Measurements from ENCODE around the gene MAP4K3. TPM values are rescaled to one million over a fixed set of nuclear protein-coding genes. Genes with fewer than 3 reads are reported as not detected.
A peak's percentile ranks its signal among the peaks of the same experiment; 100 is the strongest.

MAP4K3 gene
- total and polyA plus RNA-seq, 9 donors = 24.9 to 43.2 (median 28.3) TPM

GRCh38 chr2:39320162-39320561, 116.9 kb downstream of the MAP4K3 start:
- no peak overlapping the region for H3K27ac ChIP-seq (ENCODE audit: low read length)
- no peak for DNase-seq
- no peaks in the 10 kb centered on the region for H3K36me3 ChIP-seq (ENCODE audit: control insufficient read depth, insufficient read depth, low read length)
- no peak overlapping the region for H3K4me3 ChIP-seq (ENCODE audit: low read length)
- no peaks in the 10 kb centered on the region for H3K27me3 ChIP-seq (ENCODE audit: control insufficient read depth, insufficient read depth, low read length)
- no peaks in the 10 kb centered on the region for H3K9me3 ChIP-seq (replicated peaks; ENCODE audit: control insufficient read depth, low read depth, low read length)
- WGBS (ENCODE audit: insufficient coverage) = no CpG with 5 or more reads among the region's 4 CpGs
- H3K4me1 ChIP-seq (ENCODE audit: control insufficient read depth, insufficient read depth, low read length) = no peaks in the 10 kb centered on the region

GRCh38 chr2:39313575-39313974, 123.5 kb downstream of the MAP4K3 start:
- DNase-seq = no peak
- Histone ChIP-seq H3K36me3 (ENCODE audit: control insufficient read depth, insufficient read depth, low read length) (peaks cover 19% of the 10 kb centered on the region), H3K4me3 (ENCODE audit: low read length) (no peak overlapping the region), H3K27me3 (ENCODE audit: control insufficient read depth, insufficient read depth, low read length) (no peaks in the 10 kb centered on the region), H3K27ac (ENCODE audit: low read length) (no peak overlapping the region), H3K9me3 (replicated peaks; ENCODE audit: control insufficient read depth, low read depth, low read length) (no peaks in the 10 kb centered on the region), H3K4me1 (ENCODE audit: control insufficient read depth, insufficient read depth, low read length) (no peaks in the 10 kb centered on the region)
- WGBS (ENCODE audit: insufficient coverage) = 100% methylated on average over 1 of the region's 4 CpGs

- DNase-seq = peak; percentile 4
- no peaks in the 10 kb centered on the region for H3K9me3 ChIP-seq (replicated peaks; ENCODE audit: control insufficient read depth, low read depth, low read length)
- no peak overlapping the region for H3K27ac ChIP-seq (ENCODE audit: low read length)
- peaks cover 22% of the 10 kb centered on the region for H3K36me3 ChIP-seq (ENCODE audit: control insufficient read depth, insufficient read depth, low read length)
- no peaks in the 10 kb centered on the region for H3K27me3 ChIP-seq (ENCODE audit: control insufficient read depth, insufficient read depth, low read length)
- H3K4me1 ChIP-seq (ENCODE audit: control insufficient read depth, insufficient read depth, low read length) = no peaks in the 10 kb centered on the region
- no peak overlapping the region for H3K4me3 ChIP-seq (ENCODE audit: low read length)
- 100% methylated on average over 1 of the region's 2 CpGs for WGBS (ENCODE audit: insufficient coverage)
These were observed 125.6 kb downstream of the MAP4K3 start for GRCh38 chr2:39311469-39311868.

DNA sequence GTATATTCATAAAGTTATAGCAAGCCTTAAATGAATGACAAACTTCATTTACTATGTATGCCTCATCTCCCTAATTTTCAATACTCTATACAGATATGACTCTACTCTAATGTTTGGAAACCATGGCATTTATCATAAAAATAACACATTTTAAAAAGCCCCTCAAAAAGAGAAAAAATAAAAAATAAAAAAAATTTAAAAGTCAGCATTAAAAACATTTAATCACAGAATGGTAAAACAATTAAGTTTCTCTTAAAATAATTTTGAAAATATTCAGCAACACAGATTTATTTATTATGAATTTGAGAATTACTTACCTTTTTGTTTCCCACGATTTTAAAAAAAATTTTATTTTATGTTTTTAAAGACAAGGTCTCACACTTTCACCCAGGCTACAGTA, 128.3 kb downstream of the MAP4K3 start:
- Histone ChIP-seq H3K4me1 (ENCODE audit: control insufficient read depth, insufficient read depth, low read length) (no peaks in the 10 kb centered on the region), H3K27me3 (ENCODE audit: control insufficient read depth, insufficient read depth, low read length) (no peaks in the 10 kb centered on the region), H3K4me3 (ENCODE audit: low read length) (no peak overlapping the region), H3K27ac (ENCODE audit: low read length) (no peak overlapping the region), H3K9me3 (replicated peaks; ENCODE audit: control insufficient read depth, low read depth, low read length) (no peaks in the 10 kb centered on the region), H3K36me3 (ENCODE audit: control insufficient read depth, insufficient read depth, low read length) (peaks cover 21% of the 10 kb centered on the region)
- DNase-seq = no peak
- no CpG with 5 or more reads among the region's 1 CpG for WGBS (ENCODE audit: insufficient coverage)

DNA sequence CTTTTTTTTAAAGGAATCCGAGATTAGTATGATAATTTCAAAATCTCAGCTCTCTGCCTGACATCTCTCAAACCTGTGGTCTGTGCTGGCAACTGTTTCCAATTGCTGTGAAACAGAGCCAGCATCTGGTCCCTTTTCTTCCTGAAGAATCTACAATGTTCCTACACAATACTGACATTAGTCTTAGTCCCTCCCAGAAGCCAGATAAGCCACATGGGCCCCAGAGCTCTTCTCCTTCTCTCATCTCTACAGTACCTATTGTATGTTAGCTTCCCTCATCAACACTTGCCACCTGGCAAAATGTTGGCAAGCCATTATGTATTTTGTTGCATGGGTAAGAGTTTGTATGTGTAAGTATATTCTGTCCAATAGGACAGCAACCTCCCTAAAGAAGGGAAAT, 130.5 kb downstream of the MAP4K3 start:
- peak; percentile 1 for DNase-seq
- no peaks in the 10 kb centered on the region for H3K9me3 ChIP-seq (replicated peaks; ENCODE audit: control insufficient read depth, low read depth, low read length)
- no peak overlapping the region for H3K4me3 ChIP-seq (ENCODE audit: low read length)
- H3K36me3 ChIP-seq (ENCODE audit: control insufficient read depth, insufficient read depth, low read length) = peaks cover 13% of the 10 kb centered on the region
- no peaks in the 10 kb centered on the region for H3K4me1 ChIP-seq (ENCODE audit: control insufficient read depth, insufficient read depth, low read length)
- no peaks in the 10 kb centered on the region for H3K27me3 ChIP-seq (ENCODE audit: control insufficient read depth, insufficient read depth, low read length)
- no peak overlapping the region for H3K27ac ChIP-seq (ENCODE audit: low read length)
- WGBS (ENCODE audit: insufficient coverage) = no CpG with 5 or more reads among the region's 1 CpG

- H3K4me1 ChIP-seq (ENCODE audit: control insufficient read depth, insufficient read depth, low read length) = no peaks in the 10 kb centered on the region
- no CpG with 5 or more reads among the region's 4 CpGs for WGBS (ENCODE audit: insufficient coverage)
- DNase-seq = no peak
- no peak overlapping the region for H3K4me3 ChIP-seq (ENCODE audit: low read length)
- no peaks in the 10 kb centered on the region for H3K27me3 ChIP-seq (ENCODE audit: control insufficient read depth, insufficient read depth, low read length)
- H3K27ac ChIP-seq (ENCODE audit: low read length) = no peak overlapping the region
- H3K36me3 ChIP-seq (ENCODE audit: control insufficient read depth, insufficient read depth, low read length) = peaks cover 5% of the 10 kb centered on the region
- no peaks in the 10 kb centered on the region for H3K9me3 ChIP-seq (replicated peaks; ENCODE audit: control insufficient read depth, low read depth, low read length)
These were observed 132.4 kb downstream of the MAP4K3 start for GRCh38 chr2:39304729-39305128.

- H3K4me3 ChIP-seq (ENCODE audit: low read length) = no peak overlapping the region
- no CpG with 5 or more reads among the region's 1 CpG for WGBS (ENCODE audit: insufficient coverage)
- DNase-seq = no peak
These were observed 132.9 kb downstream of the MAP4K3 start for GRCh38 chr2:39304200-39304599.

DNA sequence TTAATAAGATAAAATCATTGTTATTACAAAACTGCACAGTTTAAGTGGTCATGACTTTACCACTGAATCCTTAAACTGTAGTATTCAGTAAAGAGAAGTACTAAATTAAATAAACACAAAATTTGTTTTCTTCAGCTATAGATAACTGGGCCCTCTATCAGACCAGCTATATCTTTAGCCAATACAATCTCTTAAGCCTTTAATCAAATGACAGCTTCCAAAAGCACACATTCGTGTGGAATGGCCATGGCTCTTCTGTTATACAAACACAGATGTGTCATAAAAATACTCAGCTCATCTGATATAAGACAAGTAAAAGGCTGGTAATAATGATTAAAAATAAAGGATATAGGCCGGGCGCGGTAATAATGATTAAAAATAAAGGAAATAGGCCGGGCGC, 135.7 kb downstream of the MAP4K3 start:
- no peak overlapping the region for H3K4me3 ChIP-seq (ENCODE audit: low read length)
- peaks cover 5% of the 10 kb centered on the region for H3K36me3 ChIP-seq (ENCODE audit: control insufficient read depth, insufficient read depth, low read length)
- 100% methylated on average over 2 of the region's 6 CpGs for WGBS (ENCODE audit: insufficient coverage)
- no peaks in the 10 kb centered on the region for H3K27me3 ChIP-seq (ENCODE audit: control insufficient read depth, insufficient read depth, low read length)
- no peaks in the 10 kb centered on the region for H3K9me3 ChIP-seq (replicated peaks; ENCODE audit: control insufficient read depth, low read depth, low read length)
- H3K4me1 ChIP-seq (ENCODE audit: control insufficient read depth, insufficient read depth, low read length) = no peaks in the 10 kb centered on the region
- no peak for DNase-seq
- no peak overlapping the region for H3K27ac ChIP-seq (ENCODE audit: low read length)

More at GRCh38 chr2:39304200-39304599, 132.9 kb downstream of the MAP4K3 start:
- Histone ChIP-seq H3K36me3 (ENCODE audit: control insufficient read depth, insufficient read depth, low read length) (peaks cover 5% of the 10 kb centered on the region), H3K4me1 (ENCODE audit: control insufficient read depth, insufficient read depth, low read length) (no peaks in the 10 kb centered on the region), H3K27ac (ENCODE audit: low read length) (no peak overlapping the region), H3K27me3 (ENCODE audit: control insufficient read depth, insufficient read depth, low read length) (no peaks in the 10 kb centered on the region), H3K9me3 (replicated peaks; ENCODE audit: control insufficient read depth, low read depth, low read length) (no peaks in the 10 kb centered on the region)

GRCh38 chr2:39300044-39300978, 136.8 kb downstream of the MAP4K3 start:
- WGBS (ENCODE audit: insufficient coverage) = 56% methylated on average over 3 of the region's 8 CpGs
- H3K9me3 ChIP-seq (replicated peaks; ENCODE audit: control insufficient read depth, low read depth, low read length) = no peaks in the 10 kb centered on the region
- peaks cover 5% of the 10 kb centered on the region for H3K36me3 ChIP-seq (ENCODE audit: control insufficient read depth, insufficient read depth, low read length)
- H3K27ac ChIP-seq (ENCODE audit: low read length) = no peak overlapping the region
- H3K4me3 ChIP-seq (ENCODE audit: low read length) = no peak overlapping the region
- no peaks in the 10 kb centered on the region for H3K27me3 ChIP-seq (ENCODE audit: control insufficient read depth, insufficient read depth, low read length)
- no peaks in the 10 kb centered on the region for H3K4me1 ChIP-seq (ENCODE audit: control insufficient read depth, insufficient read depth, low read length)
- DNase-seq = peak; percentile 1

GRCh38 chr2:39290433-39290832, 146.7 kb downstream of the MAP4K3 start:
- no peak overlapping the region for H3K27ac ChIP-seq (ENCODE audit: low read length)
- no peak overlapping the region for H3K4me3 ChIP-seq (ENCODE audit: low read length)
- H3K4me1 ChIP-seq (ENCODE audit: control insufficient read depth, insufficient read depth, low read length) = no peaks in the 10 kb centered on the region
- DNase-seq = no peak
- H3K36me3 ChIP-seq (ENCODE audit: control insufficient read depth, insufficient read depth, low read length) = peaks cover 19% of the 10 kb centered on the region
- no peaks in the 10 kb centered on the region for H3K9me3 ChIP-seq (replicated peaks; ENCODE audit: control insufficient read depth, low read depth, low read length)
- WGBS (ENCODE audit: insufficient coverage) = no CpG with 5 or more reads among the region's 6 CpGs
- no peaks in the 10 kb centered on the region for H3K27me3 ChIP-seq (ENCODE audit: control insufficient read depth, insufficient read depth, low read length)
